HUDEP-2 (cell line): ENCODE data around the gene TRIM38.
"Not testable (repeated sequence)": the region's sequence is repeated elsewhere in the genome, so short reads cannot be mapped to it uniquely, and the experiment has no call there.

Experiments used
- DNase-seq, 76 experiments: peaks; one replicate each; lab custom pipeline; 2025; ENCODE audit not compliant: unreplicated experiment in 76 of 76; lab: John Stamatoyannopoulos, UW

Gene TRIM38

DNA sequence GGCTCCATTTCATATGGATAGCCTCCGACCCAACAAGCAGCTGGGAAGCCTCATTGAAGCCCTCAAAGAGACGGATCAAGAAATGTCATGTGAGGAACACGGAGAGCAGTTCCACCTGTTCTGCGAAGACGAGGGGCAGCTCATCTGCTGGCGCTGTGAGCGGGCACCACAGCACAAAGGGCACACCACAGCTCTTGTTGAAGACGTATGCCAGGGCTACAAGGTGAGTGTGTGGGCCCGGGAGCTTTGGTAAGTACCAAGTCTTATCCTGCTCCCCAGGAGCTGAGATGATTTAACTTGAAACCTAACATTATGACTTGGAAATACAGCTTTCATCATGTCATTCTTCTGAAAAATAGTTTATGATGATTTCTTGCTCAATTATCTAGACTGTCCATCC is 4.1 kb downstream of the TRIM38 start:
- DNase-seq, result no peak

DNA sequence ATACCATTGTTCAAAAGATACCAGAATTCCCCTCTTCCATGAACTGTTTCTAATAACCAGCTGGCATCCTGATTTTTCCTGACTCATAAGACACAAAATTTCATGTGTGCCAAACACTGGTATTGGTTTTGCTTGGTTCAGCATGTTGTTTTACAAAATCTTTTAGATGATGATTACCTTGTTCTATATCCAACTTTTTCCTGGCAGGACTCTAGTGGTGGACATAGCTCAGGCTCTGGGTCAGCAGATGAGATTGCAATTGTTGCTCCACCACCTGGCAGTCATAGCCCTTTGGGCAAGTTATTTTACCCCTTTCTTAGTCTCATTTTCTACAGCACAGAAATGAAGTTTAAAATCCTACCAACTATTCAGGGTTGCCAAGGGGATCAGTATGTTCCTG is 6.2 kb downstream of the TRIM38 start:
- no peak for DNase-seq

DNA sequence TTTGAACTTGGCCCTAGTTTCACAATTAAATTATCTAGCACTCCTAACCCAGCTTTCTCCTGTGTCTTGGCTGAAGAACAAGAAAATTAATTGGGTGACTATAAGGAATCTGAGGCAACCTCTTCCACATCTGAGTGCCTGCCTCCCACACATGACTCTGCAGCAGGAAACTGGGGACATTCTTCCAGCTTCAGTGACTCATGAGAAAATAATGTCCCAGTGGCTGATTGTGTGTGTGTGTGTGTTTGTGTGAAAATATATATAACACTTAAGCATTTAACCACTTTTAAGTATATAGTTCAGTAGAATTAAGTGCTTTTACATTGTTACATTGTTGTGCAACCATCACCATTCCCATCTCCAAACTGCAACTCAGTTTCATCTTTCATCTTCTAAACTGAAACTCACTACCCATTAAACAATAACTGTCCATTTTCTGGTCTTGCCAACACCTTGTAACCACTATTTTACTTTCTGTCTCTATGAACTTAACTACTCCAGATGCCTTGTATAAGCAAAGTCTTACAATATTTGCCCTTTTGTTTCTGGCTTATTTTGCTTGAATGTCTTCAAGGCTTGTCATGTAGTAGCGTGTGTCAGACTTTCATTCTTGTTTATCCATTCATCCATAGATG is 8.7 kb downstream of the TRIM38 start:
- peak in 32 of 76 experiments; percentile 8 to 73 (median 29) for DNase-seq

DNA sequence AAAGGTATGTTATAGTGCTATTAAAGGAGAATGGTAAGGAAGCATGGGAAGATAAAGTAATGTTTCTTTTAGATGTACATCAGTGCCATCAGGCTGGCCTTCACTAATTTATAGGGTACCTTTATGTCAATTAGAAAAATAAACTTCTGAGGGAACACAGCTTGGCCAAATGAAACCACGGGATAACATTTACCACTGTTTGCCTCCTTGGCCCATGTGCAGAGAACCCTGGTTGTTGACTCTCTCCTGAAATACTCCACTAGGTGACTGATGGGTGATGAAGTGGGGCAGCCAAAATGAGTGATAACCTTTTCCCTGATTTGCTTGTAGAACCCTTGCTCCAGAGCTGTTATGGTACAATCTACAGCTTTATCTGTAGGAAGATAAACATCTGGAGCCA is 9.5 kb downstream of the TRIM38 start:
- no peak for DNase-seq

DNA sequence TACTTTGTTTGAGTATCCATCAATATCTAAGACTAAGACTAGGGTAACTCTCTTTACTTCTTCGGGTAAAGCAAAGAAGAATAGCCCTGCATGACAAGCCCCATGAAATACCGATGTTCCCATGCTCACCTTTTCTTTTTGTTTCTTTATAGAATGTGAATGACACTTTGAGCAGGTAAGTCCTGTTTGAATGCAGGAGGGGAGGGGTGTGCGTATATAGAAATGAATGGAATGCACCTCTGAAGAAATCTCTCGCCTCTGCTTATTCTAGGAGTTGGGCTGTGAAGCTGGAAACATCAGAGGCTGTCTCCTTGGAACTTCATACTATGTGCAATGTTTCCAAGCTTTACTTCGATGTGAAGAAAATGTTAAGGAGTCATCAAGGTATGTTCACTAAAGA is 10.3 kb downstream of the TRIM38 start:
- no peak for DNase-seq

DNA sequence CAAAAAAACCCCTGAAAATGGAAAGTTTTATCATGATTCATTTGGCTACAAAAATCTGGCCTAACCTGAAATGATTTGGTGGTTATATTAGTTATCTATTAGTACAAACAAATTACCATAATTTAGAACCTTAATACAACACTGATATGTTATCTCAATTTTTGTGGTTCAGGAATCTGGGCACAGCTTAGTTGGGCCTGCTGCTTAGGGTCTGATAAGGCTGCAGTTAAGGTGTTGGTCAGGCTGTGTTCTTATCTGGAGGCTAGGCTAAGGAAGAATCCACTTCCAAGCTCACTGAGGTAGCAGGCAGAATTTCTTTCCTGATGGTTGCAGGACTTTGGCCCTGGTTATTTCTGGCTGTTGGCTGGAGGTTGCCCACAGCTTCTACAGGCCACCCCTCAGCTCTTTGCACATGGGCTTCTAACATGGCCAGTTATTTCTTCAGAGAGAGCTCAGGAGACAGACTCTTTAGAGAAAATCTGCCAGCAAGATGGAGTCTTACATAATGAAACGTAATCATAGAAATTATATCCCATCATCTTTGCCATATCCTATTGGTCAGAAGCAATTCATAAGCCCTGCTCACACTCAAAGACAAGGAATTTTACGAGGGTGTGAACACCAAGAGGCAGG is 11.4 kb downstream of the TRIM38 start:
- DNase-seq, result peak in 50 of 76 experiments; percentile 9 to 79 (median 34)

DNA sequence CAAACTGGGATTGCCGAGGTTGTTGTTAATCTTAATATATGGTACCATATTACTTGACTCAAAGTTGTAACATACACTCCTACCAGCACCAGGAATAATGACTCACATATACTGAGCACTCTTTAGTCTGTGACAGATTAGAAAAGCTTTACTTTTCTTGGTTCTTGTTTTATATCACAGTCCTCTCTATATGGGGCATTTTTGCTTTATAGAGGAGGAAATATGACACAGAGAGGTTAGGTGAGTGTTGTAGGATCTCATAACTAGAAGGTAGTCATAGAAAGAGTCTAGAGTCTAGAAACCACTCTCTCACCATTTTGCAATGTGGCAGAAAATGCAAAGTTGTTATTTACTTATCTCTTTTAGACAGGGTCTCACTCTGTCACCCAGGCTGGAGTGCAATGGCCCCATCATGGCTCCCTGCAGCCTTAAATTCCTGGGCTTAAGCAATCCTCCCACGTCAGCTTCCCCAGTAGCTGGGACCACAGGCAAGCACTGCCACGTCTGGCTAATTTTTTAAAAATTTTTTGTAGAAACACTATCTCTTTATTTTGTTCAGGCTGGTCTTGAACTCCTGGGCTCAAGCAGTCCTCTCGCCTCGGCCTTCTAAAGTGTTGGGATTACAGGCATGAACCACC is 13.4 kb downstream of the TRIM38 start:
- no peak for DNase-seq

DNA sequence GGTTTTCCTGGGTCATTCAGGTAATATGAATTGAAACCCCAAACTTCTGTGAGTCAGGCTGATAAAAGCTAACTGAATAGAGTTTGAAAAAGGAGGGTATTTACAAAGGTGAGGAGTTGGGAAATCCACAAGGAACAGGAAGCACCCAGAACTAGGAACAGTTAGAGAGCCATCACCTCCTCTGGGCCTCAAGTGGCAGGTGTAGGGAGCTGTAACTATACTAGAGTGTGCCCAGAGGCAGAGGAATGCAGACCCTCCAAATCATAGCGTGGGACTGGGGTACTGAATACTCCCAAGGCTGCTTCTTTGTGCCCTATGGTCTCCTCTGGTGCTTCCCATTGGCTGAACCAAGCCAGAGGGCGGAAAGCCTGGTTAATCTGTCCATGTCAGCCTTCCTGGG is 18.3 kb downstream of the TRIM38 start:
- no peak for DNase-seq

DNA sequence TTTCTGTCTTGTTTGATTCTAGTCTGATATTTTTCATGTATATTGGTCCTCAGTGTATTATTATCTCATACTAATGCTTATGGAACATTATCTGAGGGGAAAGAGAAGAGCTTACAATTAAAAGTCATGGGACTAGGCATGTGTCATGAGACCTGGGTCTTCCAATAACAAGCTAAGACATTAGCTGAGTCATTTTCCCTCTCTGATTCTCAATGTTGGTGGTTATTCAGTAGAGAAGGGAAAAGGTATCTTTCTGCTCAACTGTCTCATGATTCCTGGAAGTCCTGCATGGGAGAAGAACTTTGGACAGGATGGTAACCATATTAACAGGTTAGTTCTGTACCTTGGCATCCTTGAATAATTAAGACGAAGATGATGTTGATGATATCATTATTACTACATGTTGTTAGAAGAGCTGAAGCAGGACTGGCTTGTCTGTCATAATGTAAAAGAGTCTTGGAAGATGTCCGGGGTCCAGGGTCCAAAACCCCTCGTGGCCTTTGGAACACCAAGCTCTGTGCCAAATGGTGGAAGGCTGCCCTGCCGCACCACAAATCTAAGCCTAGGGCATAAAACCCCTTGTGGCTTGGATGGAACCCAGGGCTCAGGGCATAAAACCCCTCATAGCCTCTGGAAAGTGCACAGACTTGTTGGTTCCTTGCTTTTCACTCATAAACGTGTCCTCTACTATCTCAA is 19.1 kb downstream of the TRIM38 start:
- DNase-seq, result no peak

DNA sequence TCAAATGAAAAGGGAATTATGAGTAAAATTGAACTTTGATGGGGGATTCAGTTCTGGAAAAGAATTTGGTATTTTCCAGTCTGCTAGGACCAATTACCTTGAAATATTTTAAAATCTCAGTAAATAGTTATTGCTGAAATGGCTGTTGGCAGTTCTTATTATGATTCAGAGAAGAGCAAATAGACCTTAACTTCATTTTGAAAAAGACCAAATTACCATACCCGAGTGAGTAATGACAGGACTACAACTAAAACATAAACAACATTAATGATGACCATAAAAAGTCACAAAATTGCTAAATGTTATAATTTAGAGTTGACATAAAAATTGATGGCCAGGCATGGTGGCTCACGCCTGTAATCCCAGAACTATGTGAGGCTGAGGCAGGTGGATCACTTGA is 21.7 kb downstream of the TRIM38 start:
- no peak for DNase-seq

DNA sequence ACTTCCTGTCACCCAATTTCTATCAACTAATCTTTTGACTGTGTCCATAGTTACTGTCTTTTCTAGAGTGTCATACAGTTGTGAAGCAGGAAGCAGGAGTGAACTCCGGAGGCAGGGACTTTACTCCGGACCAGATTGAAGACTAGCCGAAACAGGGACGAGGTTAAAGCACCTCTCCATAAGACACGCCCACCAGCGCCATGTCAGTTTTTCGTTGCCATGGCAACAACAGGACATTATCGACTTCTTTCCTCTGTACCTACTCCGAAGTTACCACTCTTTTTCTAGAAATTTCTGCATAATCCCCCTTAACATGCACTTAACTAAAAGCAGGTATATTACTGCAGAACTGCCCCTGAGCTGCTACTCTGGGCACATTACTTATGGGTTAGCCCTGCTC is 25.2 kb downstream of the TRIM38 start:
- no peak for DNase-seq

DNA sequence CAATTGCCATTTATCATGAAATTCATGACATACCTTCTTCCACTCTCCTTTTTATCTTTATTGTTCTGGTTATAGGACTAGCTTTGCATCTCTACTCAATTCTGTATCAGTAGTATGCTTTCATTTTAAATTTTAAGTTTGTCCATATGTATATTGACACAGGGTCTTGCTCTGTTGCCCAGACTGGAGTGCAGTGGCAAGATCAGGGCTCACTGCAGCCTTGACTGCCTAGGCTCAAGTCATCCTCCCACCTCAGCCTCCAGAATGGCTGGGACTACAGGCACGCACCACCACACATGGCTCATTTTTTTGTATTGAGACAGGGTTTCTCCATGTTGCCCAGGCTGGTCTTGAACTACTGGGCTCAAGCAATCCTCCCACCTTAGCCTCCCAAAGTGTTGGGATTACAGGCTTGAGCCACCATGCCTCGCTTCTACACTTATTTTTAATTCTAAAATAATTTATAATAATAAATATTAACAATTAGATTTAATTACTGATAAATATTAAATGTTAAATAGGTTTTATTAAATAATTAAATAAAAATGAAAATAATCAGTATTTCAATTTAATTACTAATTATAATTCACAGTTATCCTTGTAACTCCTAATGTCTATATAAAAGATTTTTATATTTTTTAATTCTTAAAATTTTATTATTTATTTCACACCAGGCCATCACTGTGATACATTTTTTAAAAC is 27.7 kb downstream of the TRIM38 start:
- no peak for DNase-seq

DNA sequence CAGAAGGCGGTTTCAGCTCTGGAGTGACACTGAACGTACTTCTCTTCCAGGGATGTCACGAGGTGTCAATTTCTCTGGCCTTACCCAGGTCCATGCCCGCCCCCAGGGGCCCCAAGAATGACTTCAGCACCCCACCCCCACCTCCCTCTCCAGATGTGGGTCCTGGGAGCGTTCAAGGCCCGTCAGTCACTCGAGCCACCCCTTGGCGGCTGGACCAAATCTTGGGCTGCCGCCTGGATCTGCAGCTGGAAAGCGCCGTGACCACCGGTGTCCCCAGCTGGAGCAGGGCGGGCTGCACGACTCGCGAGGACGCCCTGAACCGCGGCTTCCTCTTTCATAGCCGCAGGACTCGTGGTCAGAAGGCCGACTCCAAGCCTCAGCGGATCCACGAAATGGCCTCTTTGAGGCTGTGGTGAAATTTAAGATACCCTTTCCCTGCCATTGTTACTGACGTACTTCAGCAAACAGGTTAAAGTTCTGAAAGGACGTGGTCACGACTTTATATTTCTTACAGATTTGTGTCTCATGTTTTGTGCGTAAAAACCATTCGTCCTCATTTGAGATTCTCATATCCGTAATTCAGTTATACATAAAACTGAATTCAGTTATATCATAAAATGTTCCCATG is 29.3 kb downstream of the TRIM38 start:
- peak in 66 of 76 experiments; percentile 16 to 85 (median 68) for DNase-seq

DNA sequence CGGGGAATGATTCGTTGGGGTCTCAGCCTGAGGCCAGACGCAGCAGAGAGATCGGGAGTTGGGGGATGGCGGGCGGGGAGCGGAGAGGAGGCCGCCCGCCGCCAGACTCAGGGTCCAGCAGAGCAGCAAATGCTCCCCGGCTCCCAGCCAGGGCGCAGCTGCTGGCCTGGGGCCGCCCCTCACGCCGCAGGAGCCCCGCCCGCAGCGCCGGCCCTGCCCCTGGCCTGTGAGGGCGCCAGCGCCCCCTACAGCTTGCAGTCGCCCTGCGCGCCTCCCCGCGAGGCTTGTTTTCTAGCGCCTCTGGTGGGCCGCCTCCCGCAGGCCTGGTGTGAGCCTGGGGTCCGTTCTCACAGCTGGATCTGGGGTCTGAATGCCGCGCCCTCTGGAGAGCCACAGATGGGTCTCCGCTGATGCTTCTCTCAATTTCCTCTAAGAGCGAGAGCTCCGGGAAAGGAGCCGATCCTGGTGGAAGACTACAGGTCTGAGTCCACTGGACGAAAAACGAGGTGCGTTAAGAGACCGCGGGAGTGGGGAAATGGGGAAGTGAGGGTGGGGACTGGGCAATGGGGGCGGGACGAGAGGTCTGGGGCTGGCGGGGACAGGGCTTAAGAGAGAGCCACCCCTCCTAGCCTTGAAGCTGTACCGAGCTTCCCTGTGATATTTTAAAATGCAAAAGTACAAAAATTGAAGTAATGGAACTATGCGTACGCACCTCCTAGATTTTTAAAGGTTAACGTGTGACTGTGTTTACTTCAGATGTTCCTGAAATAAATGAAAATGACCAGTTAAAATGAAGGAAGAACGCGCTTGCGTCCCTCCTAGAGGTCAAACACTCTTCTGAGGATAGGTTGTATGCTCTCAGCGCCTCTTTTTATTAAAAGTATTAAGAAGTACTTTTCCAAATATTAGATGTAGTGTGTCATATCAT is 30.1 kb downstream of the TRIM38 start:
- peak; percentile 45 to 99 (median 95) for DNase-seq

DNA sequence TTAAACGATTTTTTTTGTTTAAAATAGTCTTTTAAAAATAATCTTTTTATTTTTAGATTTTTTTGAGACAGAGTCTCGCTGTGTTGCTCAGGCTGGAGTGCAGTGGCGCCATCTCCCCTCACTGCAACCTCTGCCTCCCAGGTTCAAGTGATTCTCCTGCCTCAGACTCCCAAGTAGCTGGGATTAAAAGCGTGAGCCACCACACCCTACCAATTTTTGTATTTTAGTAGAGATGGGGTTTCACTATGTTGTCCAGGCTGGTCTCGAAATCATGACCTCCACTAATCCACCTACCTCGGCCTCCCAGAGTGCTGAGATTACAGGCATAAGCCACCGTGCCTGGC is 30.7 kb downstream of the TRIM38 start:
- DNase-seq, result peak in 3 of 76 experiments; percentile 4 to 60 (median 17)

DNA sequence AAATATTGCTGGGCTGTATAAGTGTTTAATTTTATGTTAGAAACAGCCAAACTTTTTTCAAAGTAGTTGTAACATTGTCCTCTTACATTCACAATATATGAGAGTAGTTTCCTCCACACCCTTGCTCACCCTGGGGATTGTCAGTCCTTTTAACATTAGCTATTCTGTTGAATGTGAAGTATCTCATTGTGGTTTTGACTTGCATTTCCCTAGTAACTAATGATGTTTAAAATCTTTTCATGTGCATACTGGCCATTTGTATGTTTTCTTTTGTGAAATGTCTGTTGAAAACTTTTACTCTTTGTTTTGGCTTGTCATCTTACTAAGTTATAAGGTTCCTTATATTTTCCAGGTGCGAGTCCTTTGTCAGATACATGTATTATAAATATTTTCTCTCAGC is 32.9 kb downstream of the TRIM38 start:
- DNase-seq, result peak in 1 of 76 experiments; percentile 25

DNA sequence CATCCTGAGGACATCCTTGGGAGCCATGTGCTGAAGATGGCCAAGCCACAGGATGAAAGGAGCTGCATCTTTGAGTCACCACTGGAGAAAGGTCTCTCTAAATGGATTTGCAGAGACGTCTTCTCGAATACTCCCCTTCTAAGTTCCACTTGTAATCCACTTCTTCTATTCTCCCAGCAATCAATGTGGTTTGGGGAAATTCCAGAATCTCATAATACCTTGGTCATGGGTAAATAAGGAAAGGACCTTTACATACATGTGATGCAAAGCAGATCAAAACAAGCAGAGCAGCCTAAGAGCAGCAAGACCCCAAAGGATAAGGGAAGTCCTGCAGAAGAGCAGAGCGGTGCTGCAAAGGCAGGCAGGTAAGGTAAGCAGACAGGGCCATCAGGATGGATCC is 35.3 kb downstream of the TRIM38 start:
- no peak for DNase-seq

DNA sequence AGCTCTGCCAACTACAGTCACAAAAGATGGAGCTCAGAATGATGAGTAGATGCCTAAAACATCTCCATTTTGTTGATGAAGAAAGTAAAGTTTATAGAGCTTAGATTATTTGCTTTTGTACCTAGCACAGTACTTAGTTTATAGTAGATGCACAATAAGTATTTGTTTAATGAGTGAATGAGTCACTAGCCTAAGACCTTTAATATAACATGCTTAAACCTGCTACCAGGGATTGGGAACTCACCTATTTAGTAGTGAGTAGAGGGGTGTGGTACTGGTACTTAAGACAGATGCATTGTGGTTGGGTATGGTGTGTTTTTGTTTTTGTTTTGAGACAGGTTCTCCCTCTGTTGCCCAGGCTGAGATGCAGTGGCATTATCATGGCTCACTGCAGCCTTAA is 35.8 kb downstream of the TRIM38 start:
- DNase-seq, result no peak

DNA sequence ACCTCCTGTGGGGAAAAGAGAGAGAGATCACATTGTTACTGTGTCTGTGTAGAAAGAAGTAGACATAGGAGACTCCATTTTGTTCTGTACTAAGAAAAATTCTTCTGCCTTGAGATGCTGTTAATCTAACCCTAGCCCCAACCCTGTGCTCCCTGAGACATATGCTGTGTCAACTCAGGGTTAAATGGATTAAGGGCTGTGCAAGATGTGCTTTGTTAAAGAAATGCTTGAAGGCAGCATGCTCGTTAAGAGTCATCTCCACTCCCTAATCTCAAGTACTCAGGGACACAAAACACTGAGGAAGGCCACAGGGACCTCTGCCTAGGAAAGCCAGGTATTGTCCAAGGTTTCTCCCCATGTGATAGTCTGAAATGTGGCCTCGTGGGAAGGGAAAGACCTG is 36.6 kb downstream of the TRIM38 start:
- DNase-seq, result not testable (repeated sequence)
